Measurements from ENCODE around the gene MUSK.

DNA sequence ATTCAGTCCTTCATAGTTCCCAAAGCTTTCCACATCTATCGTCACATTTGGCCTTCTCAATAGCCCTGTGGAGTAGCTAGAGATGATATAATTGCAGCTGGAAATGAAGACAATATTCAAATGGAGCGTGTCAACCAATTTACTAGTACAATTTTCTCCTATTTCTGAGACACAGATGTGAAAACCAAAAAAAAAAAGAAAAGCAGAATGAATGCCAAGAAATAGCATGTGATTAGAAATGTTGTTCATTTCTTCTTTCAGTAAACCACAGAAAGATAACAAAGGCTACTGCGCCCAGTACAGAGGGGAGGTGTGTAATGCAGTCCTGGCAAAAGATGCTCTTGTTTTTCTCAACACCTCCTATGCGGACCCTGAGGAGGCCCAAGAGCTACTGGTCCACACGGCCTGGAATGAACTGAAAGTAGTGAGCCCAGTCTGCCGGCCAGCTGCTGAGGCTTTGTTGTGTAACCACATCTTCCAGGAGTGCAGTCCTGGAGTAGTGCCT, 99.0 kb downstream of the MUSK start:
- TF ChIP-seq, protein P1, sequence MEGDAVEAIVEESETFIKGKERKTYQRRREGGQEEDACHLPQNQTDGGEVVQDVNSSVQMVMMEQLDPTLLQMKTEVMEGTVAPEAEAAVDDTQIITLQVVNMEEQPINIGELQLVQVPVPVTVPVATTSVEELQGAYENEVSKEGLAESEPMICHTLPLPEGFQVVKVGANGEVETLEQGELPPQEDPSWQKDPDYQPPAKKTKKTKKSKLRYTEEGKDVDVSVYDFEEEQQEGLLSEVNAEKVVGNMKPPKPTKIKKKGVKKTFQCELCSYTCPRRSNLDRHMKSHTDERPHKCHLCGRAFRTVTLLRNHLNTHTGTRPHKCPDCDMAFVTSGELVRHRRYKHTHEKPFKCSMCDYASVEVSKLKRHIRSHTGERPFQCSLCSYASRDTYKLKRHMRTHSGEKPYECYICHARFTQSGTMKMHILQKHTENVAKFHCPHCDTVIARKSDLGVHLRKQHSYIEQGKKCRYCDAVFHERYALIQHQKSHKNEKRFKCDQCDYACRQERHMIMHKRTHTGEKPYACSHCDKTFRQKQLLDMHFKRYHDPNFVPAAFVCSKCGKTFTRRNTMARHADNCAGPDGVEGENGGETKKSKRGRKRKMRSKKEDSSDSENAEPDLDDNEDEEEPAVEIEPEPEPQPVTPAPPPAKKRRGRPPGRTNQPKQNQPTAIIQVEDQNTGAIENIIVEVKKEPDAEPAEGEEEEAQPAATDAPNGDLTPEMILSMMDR (IDR thresholded peaks at IDR 0.05) = no peak
- TF ChIP-seq, protein P2, sequence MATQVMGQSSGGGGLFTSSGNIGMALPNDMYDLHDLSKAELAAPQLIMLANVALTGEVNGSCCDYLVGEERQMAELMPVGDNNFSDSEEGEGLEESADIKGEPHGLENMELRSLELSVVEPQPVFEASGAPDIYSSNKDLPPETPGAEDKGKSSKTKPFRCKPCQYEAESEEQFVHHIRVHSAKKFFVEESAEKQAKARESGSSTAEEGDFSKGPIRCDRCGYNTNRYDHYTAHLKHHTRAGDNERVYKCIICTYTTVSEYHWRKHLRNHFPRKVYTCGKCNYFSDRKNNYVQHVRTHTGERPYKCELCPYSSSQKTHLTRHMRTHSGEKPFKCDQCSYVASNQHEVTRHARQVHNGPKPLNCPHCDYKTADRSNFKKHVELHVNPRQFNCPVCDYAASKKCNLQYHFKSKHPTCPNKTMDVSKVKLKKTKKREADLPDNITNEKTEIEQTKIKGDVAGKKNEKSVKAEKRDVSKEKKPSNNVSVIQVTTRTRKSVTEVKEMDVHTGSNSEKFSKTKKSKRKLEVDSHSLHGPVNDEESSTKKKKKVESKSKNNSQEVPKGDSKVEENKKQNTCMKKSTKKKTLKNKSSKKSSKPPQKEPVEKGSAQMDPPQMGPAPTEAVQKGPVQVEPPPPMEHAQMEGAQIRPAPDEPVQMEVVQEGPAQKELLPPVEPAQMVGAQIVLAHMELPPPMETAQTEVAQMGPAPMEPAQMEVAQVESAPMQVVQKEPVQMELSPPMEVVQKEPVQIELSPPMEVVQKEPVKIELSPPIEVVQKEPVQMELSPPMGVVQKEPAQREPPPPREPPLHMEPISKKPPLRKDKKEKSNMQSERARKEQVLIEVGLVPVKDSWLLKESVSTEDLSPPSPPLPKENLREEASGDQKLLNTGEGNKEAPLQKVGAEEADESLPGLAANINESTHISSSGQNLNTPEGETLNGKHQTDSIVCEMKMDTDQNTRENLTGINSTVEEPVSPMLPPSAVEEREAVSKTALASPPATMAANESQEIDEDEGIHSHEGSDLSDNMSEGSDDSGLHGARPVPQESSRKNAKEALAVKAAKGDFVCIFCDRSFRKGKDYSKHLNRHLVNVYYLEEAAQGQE (IDR thresholded peaks at IDR 0.05; ENCODE audit: insufficient read depth in 1 of 2, low read depth in 2 of 2, low read length in 1 of 2) = no peak
- no peak for TF ChIP-seq TCF7L2 (IDR thresholded peaks at IDR 0.05; ENCODE audit: low read depth, low read length)

Measured in Panc1 (cell line).